Measurements from ENCODE around the gene PRKCA. TPM values are rescaled to one million over a fixed set of nuclear protein-coding genes. Genes with fewer than 3 reads are reported as not detected.

PRKCA gene
- total and polyA plus RNA-seq, 2 of the 13 experiments (the other 11 are each of a cell fraction or from before 2014, with no cell fraction given), result 18.5 to 21.5 TPM

GRCh38 chr17:66776999-66777688 is 474.7 kb downstream of the PRKCA start:
- H4K20me1 ChIP-seq (ENCODE audit: insufficient read depth, low read length), result no peaks in the 10 kb centered on the region
- BruUV-seq (replicated peaks), result no TSS peak
- H3K79me2 ChIP-seq (ENCODE audit: insufficient read depth, low read length), result no peaks in the 10 kb centered on the region
- H3K9me3 ChIP-seq (ENCODE audit: low read length), result no peaks in the 10 kb centered on the region
- in situ Hi-C loops (cut with HindIII; ENCODE audit: extremely low pct_ligation_motif_present, low pct_unique_long_range_greater_than_20kb) (no loop called here), intact Hi-C loops (cut with micrococcal nuclease; ENCODE audit: unreplicated experiment) (no loop called here)
- no peak overlapping the region for H3K9ac ChIP-seq (ENCODE audit: insufficient read depth, low read depth, low read length)
- no peak for FAIRE-seq
- peak; percentile 71 for DNase-seq (ENCODE audit: low spot score)
- no peaks in the 10 kb centered on the region; a peak in 1 of 5 replicates for H3K27me3 ChIP-seq (ENCODE audit: control insufficient read depth in 1 of 2, insufficient read depth in 2 of 2, low read length in 2 of 2)
- H3K27ac ChIP-seq (ENCODE audit: extremely low read length, insufficient read depth, low read length), result peak overlapping the region; percentile 0
- ATAC-seq, result peak; percentile 69
- CTCF ChIA-PET (ENCODE audit: low intra/inter-chr PET ratio, low total read pairs), result no interaction called here
- no peak overlapping the region for H3K4me3 ChIP-seq (replicated peaks in 1 of 3; ENCODE audit: insufficient read depth in 1 of 3, low read depth in 2 of 3, low read length in 3 of 3)
- peaks cover 5 to 33% of the 10 kb centered on the region in 2 experiments for H3K36me3 ChIP-seq (replicated peaks in 1 of 2; ENCODE audit: control insufficient read depth in 1 of 2, insufficient read depth in 2 of 2, low read length in 2 of 2)
- POLR2A ChIA-PET, result no interaction called here
- H2AFZ ChIP-seq (ENCODE audit: low read length), result no peak overlapping the region
- WGBS (ENCODE audit: low lambda C conversion rate), result 56% methylated on average over 9 of the region's 9 CpGs
- peaks cover 21% of the 10 kb centered on the region for H3K4me1 ChIP-seq (ENCODE audit: insufficient read depth, low read length)
- H3K4me2 ChIP-seq (ENCODE audit: low read depth, low read length), result peak overlapping the region; percentile 33; the same call in 1 of the 2 replicates
- TF ChIP-seq SMC3 (IDR thresholded peaks at IDR 0.05; ENCODE audit: low read length) (no peak), HDAC1 (CRISPR knock-in tag; IDR thresholded peaks at IDR 0.05) (0 out of 2 replicates have a peak, but pooled peaks have one; percentile 18), FOSL2 (CRISPR knock-in tag; IDR thresholded peaks at IDR 0.05) (peak; percentile 52), RFX3 (CRISPR knock-in tag; IDR thresholded peaks at IDR 0.05) (no peak), ZNF772 (CRISPR knock-in tag; IDR thresholded peaks at IDR 0.05) (no peak), ZNF260 (CRISPR knock-in tag; IDR thresholded peaks at IDR 0.05; ENCODE audit: borderline replicate concordance, low read depth) (no peak), PAF1 (CRISPR knock-in tag; IDR thresholded peaks at IDR 0.05) (no peak), TBX3 (IDR thresholded peaks at IDR 0.05; ENCODE audit: borderline replicate concordance) (0 out of 2 replicates have a peak, but pooled peaks have one; percentile 15), ZBTB14 (CRISPR knock-in tag; IDR thresholded peaks at IDR 0.05) (no peak), ZNF569 (CRISPR knock-in tag; IDR thresholded peaks at IDR 0.05; ENCODE audit: borderline replicate concordance) (no peak), ZSCAN25 (CRISPR knock-in tag; IDR thresholded peaks at IDR 0.05) (no peak), PAXIP1 (CRISPR knock-in tag; conservative IDR thresholded peaks at IDR 0.05) (peak; percentile 55; the same call in 1 of the 2 replicates), PCBP1 (IDR thresholded peaks at IDR 0.05; ENCODE audit: borderline replicate concordance, low read depth, low read length) (no peak), SP5 (CRISPR knock-in tag; IDR thresholded peaks at IDR 0.05; ENCODE audit: borderline replicate concordance, low read depth) (peak; percentile 32; the same call in 1 of the 2 replicates), BCL6 (CRISPR knock-in tag; IDR thresholded peaks at IDR 0.05) (no peak), RARA (CRISPR knock-in tag; IDR thresholded peaks at IDR 0.05) (0 out of 2 replicates have a peak, but pooled peaks have one; percentile 21)
- TF ChIP-seq, protein P1, sequence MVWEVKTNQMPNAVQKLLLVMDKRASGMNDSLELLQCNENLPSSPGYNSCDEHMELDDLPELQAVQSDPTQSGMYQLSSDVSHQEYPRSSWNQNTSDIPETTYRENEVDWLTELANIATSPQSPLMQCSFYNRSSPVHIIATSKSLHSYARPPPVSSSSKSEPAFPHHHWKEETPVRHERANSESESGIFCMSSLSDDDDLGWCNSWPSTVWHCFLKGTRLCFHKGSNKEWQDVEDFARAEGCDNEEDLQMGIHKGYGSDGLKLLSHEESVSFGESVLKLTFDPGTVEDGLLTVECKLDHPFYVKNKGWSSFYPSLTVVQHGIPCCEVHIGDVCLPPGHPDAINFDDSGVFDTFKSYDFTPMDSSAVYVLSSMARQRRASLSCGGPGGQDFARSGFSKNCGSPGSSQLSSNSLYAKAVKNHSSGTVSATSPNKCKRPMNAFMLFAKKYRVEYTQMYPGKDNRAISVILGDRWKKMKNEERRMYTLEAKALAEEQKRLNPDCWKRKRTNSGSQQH (CRISPR knock-in tag; IDR thresholded peaks at IDR 0.05; ENCODE audit: low read depth), result no peak
- TF ChIP-seq, protein P2, sequence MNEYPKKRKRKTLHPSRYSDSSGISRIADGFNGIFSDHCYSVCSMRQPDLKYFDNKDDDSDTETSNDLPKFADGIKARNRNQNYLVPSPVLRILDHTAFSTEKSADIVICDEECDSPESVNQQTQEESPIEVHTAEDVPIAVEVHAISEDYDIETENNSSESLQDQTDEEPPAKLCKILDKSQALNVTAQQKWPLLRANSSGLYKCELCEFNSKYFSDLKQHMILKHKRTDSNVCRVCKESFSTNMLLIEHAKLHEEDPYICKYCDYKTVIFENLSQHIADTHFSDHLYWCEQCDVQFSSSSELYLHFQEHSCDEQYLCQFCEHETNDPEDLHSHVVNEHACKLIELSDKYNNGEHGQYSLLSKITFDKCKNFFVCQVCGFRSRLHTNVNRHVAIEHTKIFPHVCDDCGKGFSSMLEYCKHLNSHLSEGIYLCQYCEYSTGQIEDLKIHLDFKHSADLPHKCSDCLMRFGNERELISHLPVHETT (CRISPR knock-in tag; conservative IDR thresholded peaks at IDR 0.05), result no peak

All from HepG2 (cell line).